Astrocyte (in vitro differentiated cells and primary cell): Measurements from ENCODE around the gene GJB3. TPM values are rescaled to one million over a fixed set of nuclear protein-coding genes. Genes with fewer than 3 reads are reported as not detected.

Source experiments
- DNase-seq: peaks from one replicate; pipeline ENCODE4 v3.0.0-alpha.2; 2010; ENCODE audit warnings: low read depth
- FAIRE-seq: peaks from 2 replicates; lab custom pipeline; 2011; peaks lifted over from hg19 to GRCh38; lab: Jason Lieb, UNC
- H2AFZ ChIP-seq: 2 replicates; pipeline ENCODE4 v1.6.0; 2012; ENCODE audit warnings: low read depth, low read length, inconsistent platforms
- H3K27ac ChIP-seq: 2 replicates; pipeline ENCODE4 v1.5.1; 2011; ENCODE audit warnings: low read depth, low read length, inconsistent platforms
- H3K27me3 ChIP-seq: 2 replicates; pipeline ENCODE4 v1.6.0; 2011; ENCODE audit warnings: low read length, inconsistent platforms; ENCODE audit not compliant: insufficient read depth
- H3K36me3 ChIP-seq: 2 replicates; pipeline ENCODE4 v1.5.1; 2011; ENCODE audit warnings: low read length, inconsistent platforms; ENCODE audit not compliant: insufficient read depth
- H3K4me1 ChIP-seq: 2 replicates; pipeline ENCODE4 v1.5.1; 2011; ENCODE audit warnings: low read length, inconsistent platforms; ENCODE audit not compliant: insufficient read depth
- H3K4me2 ChIP-seq: 2 replicates; pipeline ENCODE4 v1.6.0; 2012; ENCODE audit warnings: low read length, inconsistent platforms
- H3K4me3 ChIP-seq: 2 replicates; pipeline ENCODE4 v1.5.1; 2011; ENCODE audit warnings: low read depth, mild to moderate bottlenecking, low read length, inconsistent platforms; ENCODE audit not compliant: insufficient read depth
- H3K79me2 ChIP-seq: 2 replicates; pipeline ENCODE4 v1.6.0; 2012; ENCODE audit warnings: mild to moderate bottlenecking, low read length, inconsistent platforms; ENCODE audit not compliant: insufficient read depth
- H3K9ac ChIP-seq: 2 replicates; pipeline ENCODE4 v1.6.0; 2012; ENCODE audit warnings: mild to moderate bottlenecking, low read length, inconsistent platforms
- H3K9me3 ChIP-seq: 2 replicates; pipeline ENCODE4 v1.5.1; 2012; ENCODE audit warnings: low read depth, mild to moderate bottlenecking, low read length, inconsistent platforms; ENCODE audit not compliant: insufficient read depth
- H4K20me1 ChIP-seq: 2 replicates; pipeline ENCODE4 v1.6.0; 2012; ENCODE audit warnings: low read length, inconsistent platforms; ENCODE audit not compliant: insufficient read depth
- H3K27ac Mint-ChIP-seq: one replicate; pipeline ENCODE4 v1.8.0; 2021; ENCODE audit warnings: mild to moderate bottlenecking, mixed read lengths; ENCODE audit not compliant: unreplicated experiment
- H3K27me3 Mint-ChIP-seq: one replicate; pipeline ENCODE4 v1.8.0; 2021; ENCODE audit warnings: low read depth, mixed read lengths; ENCODE audit not compliant: unreplicated experiment
- H3K36me3 Mint-ChIP-seq: one replicate; pipeline ENCODE4 v1.8.0; 2021; ENCODE audit warnings: low read depth, mixed read lengths; ENCODE audit not compliant: unreplicated experiment
- H3K4me1 Mint-ChIP-seq: one replicate; pipeline ENCODE4 v1.8.0; 2021; ENCODE audit warnings: low read depth, mixed read lengths; ENCODE audit not compliant: unreplicated experiment
- H3K4me3 Mint-ChIP-seq: one replicate; pipeline ENCODE4 v1.8.0; 2021; ENCODE audit warnings: mild to moderate bottlenecking, moderate library complexity, mixed read lengths; ENCODE audit not compliant: unreplicated experiment
- H3K9me3 Mint-ChIP-seq: one replicate; pipeline ENCODE4 v1.8.0; 2021; ENCODE audit warnings: mild to moderate bottlenecking, mixed read lengths; ENCODE audit not compliant: unreplicated experiment
- CTCF ChIP-seq: IDR thresholded peaks from 2 replicates; pipeline ENCODE4 v1.5.1; 2011; ENCODE audit warnings: low read depth, mild to moderate bottlenecking, inconsistent platforms, low read length, moderate library complexity; ENCODE audit not compliant: insufficient read depth
- EZH2 ChIP-seq: IDR thresholded peaks from 2 replicates; pipeline ENCODE4 v1.6.1; 2012; ENCODE audit warnings: mild to moderate bottlenecking, low read length, inconsistent platforms; ENCODE audit not compliant: insufficient read depth
- total RNA-seq: library from RNA; stranded (reverse); gene quantifications from 2 replicates; pipeline ENCODE4 v1.2.1, GENCODE V29; 2021

GJB3 gene
- total RNA-seq, 1 donor from 2014 or later: 0.32 TPM

- H3K36me3 ChIP-seq: no peaks in the 10 kb centered on the region
- peaks cover 61% of the 10 kb centered on the region for H3K27me3 Mint-ChIP-seq
- no peak overlapping the region for H2AFZ ChIP-seq
- no peak overlapping the region for H3K27ac Mint-ChIP-seq
- H3K79me2 ChIP-seq: no peaks in the 10 kb centered on the region
- H3K9me3 Mint-ChIP-seq: peaks cover 3% of the 10 kb centered on the region
- H3K4me1 ChIP-seq: no peaks in the 10 kb centered on the region
- H4K20me1 ChIP-seq: no peaks in the 10 kb centered on the region
- H3K36me3 Mint-ChIP-seq: peaks cover 15% of the 10 kb centered on the region
- DNase-seq (no peak), FAIRE-seq (no peak)
- no peak overlapping the region for H3K4me3 Mint-ChIP-seq
- H3K4me2 ChIP-seq: no peak overlapping the region
- no peaks in the 10 kb centered on the region for H3K9me3 ChIP-seq
- H3K27me3 ChIP-seq: peaks cover 11% of the 10 kb centered on the region
- H3K4me1 Mint-ChIP-seq: no peaks in the 10 kb centered on the region
- no peak overlapping the region for H3K4me3 ChIP-seq
- TF ChIP-seq EZH2 (no peak), CTCF (no peak)
- no peak overlapping the region for H3K27ac ChIP-seq
- no peak overlapping the region for H3K9ac ChIP-seq
Measured at GRCh38 chr1:34796990-34797389, 16.0 kb downstream of the GJB3 start.

GRCh38 chr1:34800214-34800613 lies 19.2 kb downstream of the GJB3 start:
- no peaks in the 10 kb centered on the region for H3K79me2 ChIP-seq
- TF ChIP-seq CTCF (no peak), EZH2 (no peak)
- H3K9me3 ChIP-seq: no peaks in the 10 kb centered on the region
- Mint-ChIP-seq H3K27ac (peak overlapping the region; percentile 12), H3K4me3 (no peak overlapping the region), H3K9me3 (peaks cover 7% of the 10 kb centered on the region), H3K27me3 (peaks cover 37% of the 10 kb centered on the region), H3K4me1 (no peaks in the 10 kb centered on the region), H3K36me3 (peaks cover 6% of the 10 kb centered on the region)
- H3K9ac ChIP-seq: no peak overlapping the region
- H3K4me3 ChIP-seq: no peak overlapping the region
- H3K27me3 ChIP-seq: no peaks in the 10 kb centered on the region
- H2AFZ ChIP-seq: no peak overlapping the region
- H4K20me1 ChIP-seq: no peaks in the 10 kb centered on the region
- FAIRE-seq: no peak
- H3K4me2 ChIP-seq: no peak overlapping the region
- H3K27ac ChIP-seq: no peak overlapping the region
- H3K36me3 ChIP-seq: no peaks in the 10 kb centered on the region
- H3K4me1 ChIP-seq: no peaks in the 10 kb centered on the region
- peak; percentile 39 for DNase-seq

GRCh38 chr1:34803770-34804169 lies 22.8 kb downstream of the GJB3 start:
- H3K79me2 ChIP-seq: no peaks in the 10 kb centered on the region
- no peak overlapping the region for H3K27ac Mint-ChIP-seq
- TF ChIP-seq CTCF (no peak), EZH2 (no peak)
- H3K4me1 ChIP-seq: no peaks in the 10 kb centered on the region
- no peaks in the 10 kb centered on the region for H3K36me3 ChIP-seq
- H4K20me1 ChIP-seq: no peaks in the 10 kb centered on the region
- peaks cover 7% of the 10 kb centered on the region for H3K27me3 Mint-ChIP-seq
- no peak overlapping the region for H3K4me3 ChIP-seq
- H3K9ac ChIP-seq: no peak overlapping the region
- FAIRE-seq: no peak
- DNase-seq: no peak
- no peak overlapping the region for H3K4me3 Mint-ChIP-seq
- no peaks in the 10 kb centered on the region for H3K27me3 ChIP-seq
- no peak overlapping the region for H3K4me2 ChIP-seq
- H3K9me3 Mint-ChIP-seq: peaks cover 5% of the 10 kb centered on the region
- H2AFZ ChIP-seq: no peak overlapping the region
- no peaks in the 10 kb centered on the region for H3K9me3 ChIP-seq
- H3K36me3 Mint-ChIP-seq: peaks cover 6% of the 10 kb centered on the region
- H3K4me1 Mint-ChIP-seq: peaks cover 10% of the 10 kb centered on the region
- no peak overlapping the region for H3K27ac ChIP-seq
